ENCODE data around the gene HDAC8.

Gene HDAC8

GRCh38 chrX:72540318-72540717, 32.3 kb downstream of the HDAC8 start:
- TF ChIP-seq CTCF (IDR thresholded peaks at IDR 0.05; ENCODE audit: insufficient read depth, low read length, missing control alignments) = no peak
- CTCF ChIA-PET = interaction anchor here (1.0 to 1.9 kb wide), 9 partner anchors 9 to 302 kb away, joined by 3 to 20 read pairs (median 4); partner anchors contain the start of gene ERCC6L
- no peak overlapping the region for H3K4me3 ChIP-seq (ENCODE audit: low read depth, low read length)
- POLR2A ChIA-PET = no interaction called here
- no peak for DNase-seq (ENCODE audit: low read depth, low spot score)

DNA sequence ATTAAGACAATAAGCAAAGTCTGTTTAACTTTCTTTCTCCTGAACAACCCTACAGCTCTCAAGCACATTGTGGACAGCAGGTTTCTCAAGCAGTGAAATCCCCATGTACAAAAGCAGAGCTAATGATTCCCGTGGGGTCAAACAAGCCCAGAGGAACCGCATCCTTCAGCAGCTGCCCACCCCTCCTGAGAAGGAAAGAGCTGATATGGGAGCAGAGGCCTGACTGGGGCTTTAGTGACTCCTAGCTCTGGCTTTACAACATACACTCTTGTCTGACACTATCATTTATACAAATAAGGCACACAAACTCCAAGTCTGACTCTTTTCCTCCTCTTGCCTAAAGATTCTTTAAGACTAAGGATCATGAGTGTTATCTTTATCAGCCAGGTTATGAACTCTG, 32.8 kb downstream of the HDAC8 start:
- TF ChIP-seq CTCF (IDR thresholded peaks at IDR 0.05; ENCODE audit: insufficient read depth, low read length, missing control alignments) = no peak
- POLR2A ChIA-PET = no interaction called here
- CTCF ChIA-PET = interaction anchor here (0.8 to 1.9 kb wide), 10 partner anchors 9 to 301 kb away, joined by 3 to 20 read pairs (median 4); partner anchors contain the start of gene ERCC6L
- no peak overlapping the region for H3K4me3 ChIP-seq (ENCODE audit: low read depth, low read length)
- no peak for DNase-seq (ENCODE audit: low read depth, low spot score)

- no peak for TF ChIP-seq CTCF (IDR thresholded peaks at IDR 0.05; ENCODE audit: insufficient read depth, low read length, missing control alignments)
- no peak overlapping the region for H3K4me3 ChIP-seq (ENCODE audit: low read depth, low read length)
- DNase-seq (ENCODE audit: low read depth, low spot score) = no peak
- POLR2A ChIA-PET = no interaction called here
- CTCF ChIA-PET = interaction anchor here (0.9 to 1.1 kb wide), 2 partner anchors 290 to 293 kb away, joined by 3 read pairs; no protein-coding TSS in a partner anchor
Observed at GRCh38 chrX:72536542-72536941, 36.1 kb downstream of the HDAC8 start.

GRCh38 chrX:72532366-72532765, 40.3 kb downstream of the HDAC8 start:
- CTCF ChIA-PET = interaction anchor here (1.0 to 1.4 kb wide), 2 partner anchors 9 to 287 kb away, joined by 3 read pairs; no protein-coding TSS in a partner anchor
- no peak for DNase-seq (ENCODE audit: low read depth, low spot score)
- TF ChIP-seq CTCF (IDR thresholded peaks at IDR 0.05; ENCODE audit: insufficient read depth, low read length, missing control alignments) = no peak
- no peak overlapping the region for H3K4me3 ChIP-seq (ENCODE audit: low read depth, low read length)
- POLR2A ChIA-PET = no interaction called here

GRCh38 chrX:72526534-72527508, 45.8 kb downstream of the HDAC8 start:
- ChIA-PET POLR2A (no interaction called here), CTCF (no interaction called here)
- DNase-seq (ENCODE audit: low read depth, low spot score) = no peak
- TF ChIP-seq CTCF (IDR thresholded peaks at IDR 0.05; ENCODE audit: insufficient read depth, low read length, missing control alignments) = no peak
- no peak overlapping the region for H3K4me3 ChIP-seq (ENCODE audit: low read depth, low read length)

DNA sequence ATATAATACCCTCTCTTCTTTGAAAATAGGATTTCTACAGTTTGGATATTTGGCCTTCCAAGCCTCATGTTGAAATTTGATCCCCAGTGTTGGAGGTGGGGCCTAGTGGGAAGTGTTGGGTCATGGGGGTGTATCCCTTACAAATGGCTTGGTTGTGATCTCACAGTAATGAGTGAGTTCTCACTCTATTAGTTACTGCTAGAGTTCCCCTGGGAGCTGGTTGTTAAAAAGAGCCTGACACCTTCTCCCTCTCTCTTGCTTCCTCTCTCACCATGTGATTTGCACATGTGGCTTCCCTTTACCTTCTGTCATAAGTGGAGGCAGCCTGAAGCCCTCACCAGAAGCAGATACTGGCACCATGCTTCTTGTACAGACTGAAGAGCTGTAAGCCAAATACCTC, 73.9 kb downstream of the HDAC8 start:
- no peak for TF ChIP-seq CTCF (IDR thresholded peaks at IDR 0.05; ENCODE audit: insufficient read depth, low read length, missing control alignments)
- DNase-seq (ENCODE audit: low read depth, low spot score) = no peak
- ChIA-PET POLR2A (no interaction called here), CTCF (no interaction called here)
- no peak overlapping the region for H3K4me3 ChIP-seq (ENCODE audit: low read depth, low read length)

Measured in AG04449 (cell line).